ENCODE measurements around the gene NMT2.

Gene NMT2

GRCh38 chr10:15106352-15107013 lies 62.0 kb downstream of the NMT2 start:
- no peaks in the 10 kb centered on the region for H3K9me3 ChIP-seq (ENCODE audit: insufficient read depth, low read length)
- H3K27ac ChIP-seq (ENCODE audit: low read length): no peak overlapping the region
- no peak overlapping the region for H2AFZ ChIP-seq (ENCODE audit: low read depth, low read length)
- no peak overlapping the region for H3K4me2 ChIP-seq (ENCODE audit: low read length)
- no peak overlapping the region for H3K9ac ChIP-seq (ENCODE audit: low read length)
- no peaks in the 10 kb centered on the region for H3K4me1 ChIP-seq (ENCODE audit: low read length)
- no peaks in the 10 kb centered on the region for H4K20me1 ChIP-seq (ENCODE audit: insufficient read depth, low read length)
- no peak overlapping the region for H3K4me3 ChIP-seq (ENCODE audit: low read length)
- peaks cover 7% of the 10 kb centered on the region for H3K79me2 ChIP-seq (ENCODE audit: low read length)
- no peak for TF ChIP-seq EZH2phosphoT487 (IDR thresholded peaks at IDR 0.05; ENCODE audit: low read depth)
- TF ChIP-seq CTCF (IDR thresholded peaks at IDR 0.05; ENCODE audit: low read depth, low read length): peak; percentile 75
- peaks cover 6% of the 10 kb centered on the region for H3K36me3 ChIP-seq (replicated peaks; ENCODE audit: low read depth, low read length)
- H3K27me3 ChIP-seq (ENCODE audit: low read depth, low read length): no peaks in the 10 kb centered on the region

- Histone ChIP-seq H4K20me1 (ENCODE audit: insufficient read depth, low read length) (no peaks in the 10 kb centered on the region), H3K9ac (ENCODE audit: low read length) (no peak overlapping the region), H3K9me3 (ENCODE audit: insufficient read depth, low read length) (no peaks in the 10 kb centered on the region), H3K79me2 (ENCODE audit: low read length) (peaks cover 37% of the 10 kb centered on the region), H3K36me3 (replicated peaks; ENCODE audit: low read depth, low read length) (peaks cover 9% of the 10 kb centered on the region), H3K27me3 (ENCODE audit: low read depth, low read length) (no peaks in the 10 kb centered on the region), H3K4me3 (ENCODE audit: low read length) (no peak overlapping the region), H3K4me1 (ENCODE audit: low read length) (peaks cover 3% of the 10 kb centered on the region; the same call in 1 of the 2 replicates), H3K27ac (ENCODE audit: low read length) (no peak overlapping the region), H3K4me2 (ENCODE audit: low read length) (no peak overlapping the region), H2AFZ (ENCODE audit: low read depth, low read length) (no peak overlapping the region)
- TF ChIP-seq EZH2phosphoT487 (IDR thresholded peaks at IDR 0.05; ENCODE audit: low read depth): no peak
- no peak for TF ChIP-seq CTCF (IDR thresholded peaks at IDR 0.05; ENCODE audit: low read depth, low read length)
Observed at GRCh38 chr10:15103513-15103912, 65.0 kb downstream of the NMT2 start.

GRCh38 chr10:15099886-15100285 lies 68.6 kb downstream of the NMT2 start:
- Histone ChIP-seq H3K79me2 (ENCODE audit: low read length) (peaks cover 50% of the 10 kb centered on the region), H3K27ac (ENCODE audit: low read length) (no peak overlapping the region), H3K9ac (ENCODE audit: low read length) (no peak overlapping the region), H4K20me1 (ENCODE audit: insufficient read depth, low read length) (no peaks in the 10 kb centered on the region), H3K36me3 (replicated peaks; ENCODE audit: low read depth, low read length) (peaks cover 4% of the 10 kb centered on the region), H3K9me3 (ENCODE audit: insufficient read depth, low read length) (no peaks in the 10 kb centered on the region), H3K4me3 (ENCODE audit: low read length) (no peak overlapping the region), H3K27me3 (ENCODE audit: low read depth, low read length) (no peaks in the 10 kb centered on the region), H3K4me1 (ENCODE audit: low read length) (peaks cover 6% of the 10 kb centered on the region; the same call in 1 of the 2 replicates), H2AFZ (ENCODE audit: low read depth, low read length) (no peak overlapping the region), H3K4me2 (ENCODE audit: low read length) (no peak overlapping the region)
- no peak for TF ChIP-seq CTCF (IDR thresholded peaks at IDR 0.05; ENCODE audit: low read depth, low read length)
- TF ChIP-seq EZH2phosphoT487 (IDR thresholded peaks at IDR 0.05; ENCODE audit: low read depth): no peak

- TF ChIP-seq EZH2phosphoT487 (IDR thresholded peaks at IDR 0.05; ENCODE audit: low read depth) (no peak), CTCF (IDR thresholded peaks at IDR 0.05; ENCODE audit: low read depth, low read length) (no peak)
- H3K9me3 ChIP-seq (ENCODE audit: insufficient read depth, low read length): no peaks in the 10 kb centered on the region
- H3K27me3 ChIP-seq (ENCODE audit: low read depth, low read length): no peaks in the 10 kb centered on the region
- peak within 1 kb of the TSS; percentile 85 for H2AFZ ChIP-seq (ENCODE audit: low read depth, low read length)
- no peaks in the 10 kb centered on the region for H4K20me1 ChIP-seq (ENCODE audit: insufficient read depth, low read length)
- peak within 1 kb of the TSS; percentile 89 for H3K4me2 ChIP-seq (ENCODE audit: low read length)
- peak within 1 kb of the TSS; percentile 98 for H3K4me3 ChIP-seq (ENCODE audit: low read length)
- H3K27ac ChIP-seq (ENCODE audit: low read length): peak within 1 kb of the TSS; percentile 87
- peaks cover 4% of the 10 kb centered on the region for H3K36me3 ChIP-seq (replicated peaks; ENCODE audit: low read depth, low read length)
- peaks cover 50% of the 10 kb centered on the region for H3K79me2 ChIP-seq (ENCODE audit: low read length)
- H3K4me1 ChIP-seq (ENCODE audit: low read length): peaks cover 6% of the 10 kb centered on the region; the same call in 1 of the 2 replicates
- peak within 1 kb of the TSS; percentile 93 for H3K9ac ChIP-seq (ENCODE audit: low read length)
Observed at GRCh38 chr10:15097011-15097812, 71.3 kb downstream of the NMT2 start, which contains the start of gene RPP38. TSS of gene RPP38 (plus strand) at chr10:15097355. CDS start at chr10:15103315, 5,960 bp downstream.
